SK-MEL-5 (cell line): ENCODE data around the gene NBEA. TPM values are rescaled to one million over a fixed set of nuclear protein-coding genes. Genes with fewer than 3 reads are reported as not detected.
"Not testable (repeated sequence)": the region's sequence is repeated elsewhere in the genome, so short reads cannot be mapped to it uniquely, and the experiment has no call there.

Experiments used
- DNase-seq: peaks from one replicate; pipeline ENCODE4 v3.0.0-alpha.2; 2016; ENCODE audit warnings: low read depth, low spot score
- in situ Hi-C: cut with HindIII; loops from 2 replicates; pipeline ENCODE4 v1.10.0; 2016; ENCODE audit warnings: low sequenced_read_pairs, high pct_unique_total_duplicates, low pct_unique_long_range_greater_than_20kb
- polyA plus RNA-seq, 2 experiments: library from polyadenylated mRNA; depleted of rRNA; stranded (reverse); fragments of >200 nt; gene quantifications; 2 replicates each; pipeline ENCODE4 v1.2.3, GENCODE V29; 2015
- total RNA-seq: library from RNA; depleted of rRNA; stranded (reverse); fragments of >200 nt; shearing (Covaris generic); gene quantifications from 2 replicates; pipeline ENCODE4 v1.2.3, GENCODE V29; 2014; rRNA removed

Gene NBEA
- total RNA-seq, result 7.6 and 7.8 TPM in 2 replicates
- 6.6 and 7.8 TPM in 2 replicates for polyA plus RNA-seq (2015; cell fraction: cytosol; rRNA removed)
- polyA plus RNA-seq (2015; cell fraction: nucleus; rRNA removed), result 5.5 and 6.5 TPM in 2 replicates

- DNase-seq, result peak; percentile 74
- in situ Hi-C loops, result no loop called here
Observed at GRCh38 chr13:34941835-34942731, at the start of gene NBEA. NBEA (plus strand) TSS chr13:34942270; CDS start chr13:34942821, 551 bp downstream.

- no peak for DNase-seq
- in situ Hi-C loops, result no loop called here
Observed at GRCh38 chr13:34894756-34895155, 47.3 kb upstream of the NBEA start.

- in situ Hi-C loops, result no loop called here
- no peak for DNase-seq
Observed at GRCh38 chr13:34897220-34897619, 44.9 kb upstream of the NBEA start.

GRCh38 chr13:34899888-34900287, 42.2 kb upstream of the NBEA start:
- in situ Hi-C loops, result no loop called here
- no peak for DNase-seq

- in situ Hi-C loops, result no loop called here
- no peak for DNase-seq
Observed at GRCh38 chr13:34900288-34900739, 41.8 kb upstream of the NBEA start.

DNA sequence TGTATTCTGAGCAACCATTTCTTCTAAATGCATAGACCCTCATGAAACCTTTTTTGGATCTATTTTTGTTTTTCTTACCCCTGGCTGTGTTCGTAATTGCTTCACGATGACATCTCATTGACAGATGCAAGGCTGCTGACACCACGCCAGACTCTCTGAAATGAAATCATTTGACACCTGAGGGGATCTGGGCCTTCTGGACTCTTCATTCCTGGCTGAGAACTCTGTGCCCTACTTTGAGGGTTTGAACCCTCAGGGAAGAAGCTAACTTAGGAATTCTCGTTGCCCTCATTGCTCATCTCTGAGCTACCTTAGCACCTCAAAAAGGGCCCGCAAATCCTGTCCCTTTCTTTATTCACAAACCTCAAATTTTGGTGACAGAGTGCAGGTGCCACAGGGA, 40.5 kb upstream of the NBEA start:
- no peak for DNase-seq
- in situ Hi-C loops, result no loop called here

- in situ Hi-C loops, result no loop called here
- no peak for DNase-seq
Observed at GRCh38 chr13:34911159-34911558, 30.9 kb upstream of the NBEA start.

- in situ Hi-C loops, result no loop called here
- DNase-seq, result peak; percentile 7
Observed at GRCh38 chr13:34913040-34913439, 29.0 kb upstream of the NBEA start.

DNA sequence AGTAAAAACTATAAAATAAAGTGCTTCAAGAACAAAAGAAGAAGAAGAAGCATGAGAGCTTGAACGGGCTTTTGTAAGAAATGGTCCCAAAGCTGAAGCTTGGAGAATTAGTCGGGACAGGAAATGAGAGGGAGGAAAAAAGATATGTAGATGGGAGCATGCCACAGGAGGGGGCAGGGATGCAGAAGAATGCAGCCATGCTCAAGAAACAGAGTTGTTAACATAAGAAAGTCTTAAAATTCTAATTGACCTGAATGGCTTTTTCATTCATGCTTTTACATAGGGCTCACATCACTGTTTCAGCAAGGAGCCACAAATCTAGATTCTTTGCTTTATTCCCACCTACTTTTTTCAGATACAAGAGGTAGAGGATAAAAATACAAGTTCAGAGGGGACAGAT, 27.7 kb upstream of the NBEA start:
- no peak for DNase-seq
- in situ Hi-C loops, result no loop called here

- DNase-seq, result peak; percentile 50
Observed at GRCh38 chr13:34926508-34926907, 15.6 kb upstream of the NBEA start.

DNA sequence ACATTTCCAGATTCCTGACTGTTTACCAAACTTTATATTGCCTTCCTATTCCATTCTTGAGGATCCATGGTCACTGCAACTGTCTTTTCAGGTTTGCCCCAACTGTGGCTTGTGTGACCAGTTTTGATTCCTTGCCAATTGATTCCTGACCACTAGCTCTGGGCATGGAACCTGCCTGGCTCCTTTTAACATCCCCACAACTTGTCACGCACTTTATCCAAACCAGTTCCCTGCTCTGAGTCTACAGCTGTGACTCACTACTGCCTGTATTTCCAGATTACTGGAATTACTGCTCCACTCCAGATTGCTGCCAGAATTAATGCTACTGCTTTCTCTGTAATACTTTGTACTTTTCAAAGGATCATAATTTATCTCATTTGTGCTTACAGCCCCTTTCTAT, 13.4 kb upstream of the NBEA start:
- DNase-seq, in situ Hi-C loops: not testable (repeated sequence)

More at GRCh38 chr13:34926508-34926907, 15.6 kb upstream of the NBEA start:
- in situ Hi-C loops, result no loop called here

- in situ Hi-C loops, result no loop called here
- peak; percentile 45 for DNase-seq
Observed at GRCh38 chr13:34931572-34931971, 10.5 kb upstream of the NBEA start.

DNA sequence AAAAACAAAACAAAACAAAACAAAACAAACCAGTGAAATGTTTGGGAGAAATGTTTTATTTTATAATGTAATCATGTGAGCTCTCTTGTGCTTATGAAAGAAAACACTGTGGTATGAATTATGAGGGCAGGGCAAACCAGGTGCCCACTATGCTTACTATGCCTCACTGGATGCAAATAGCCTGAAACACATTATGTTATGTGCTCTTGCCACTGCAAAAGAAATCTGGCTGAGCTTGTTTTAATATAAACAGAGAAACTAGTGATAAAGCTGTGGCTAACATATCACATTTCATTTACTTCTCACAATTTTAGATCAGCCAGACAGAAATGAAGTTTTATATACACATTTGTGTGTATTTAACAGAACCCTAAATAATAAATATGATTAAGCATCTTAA, 8.7 kb upstream of the NBEA start:
- DNase-seq, result no peak
- in situ Hi-C loops, result no loop called here

DNA sequence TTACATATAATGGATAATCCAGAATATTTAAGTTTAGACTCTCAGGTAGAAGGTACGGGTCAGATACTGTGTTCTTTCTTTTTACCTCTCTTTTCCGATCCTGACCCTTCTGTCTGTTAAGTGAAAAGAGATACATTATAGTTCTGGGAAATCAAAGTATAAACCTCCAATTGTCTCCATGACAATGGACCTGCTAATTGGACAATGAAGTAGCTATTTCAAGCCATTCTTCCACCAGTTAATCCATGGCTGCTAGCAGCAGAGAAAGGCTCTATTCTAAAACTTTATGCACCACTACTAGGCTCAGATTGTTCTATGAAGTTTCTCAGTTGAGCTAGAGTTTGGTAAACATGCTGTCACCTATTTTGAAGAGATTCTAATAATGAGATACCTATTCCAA, 8.3 kb upstream of the NBEA start:
- in situ Hi-C loops, result no loop called here
- no peak for DNase-seq

- no peak for DNase-seq
- in situ Hi-C loops, result no loop called here
Observed at GRCh38 chr13:34935841-34936240, 6.2 kb upstream of the NBEA start.

GRCh38 chr13:34939771-34940170, 2.3 kb upstream of the NBEA start:
- in situ Hi-C loops, result no loop called here
- DNase-seq, result no peak

DNA sequence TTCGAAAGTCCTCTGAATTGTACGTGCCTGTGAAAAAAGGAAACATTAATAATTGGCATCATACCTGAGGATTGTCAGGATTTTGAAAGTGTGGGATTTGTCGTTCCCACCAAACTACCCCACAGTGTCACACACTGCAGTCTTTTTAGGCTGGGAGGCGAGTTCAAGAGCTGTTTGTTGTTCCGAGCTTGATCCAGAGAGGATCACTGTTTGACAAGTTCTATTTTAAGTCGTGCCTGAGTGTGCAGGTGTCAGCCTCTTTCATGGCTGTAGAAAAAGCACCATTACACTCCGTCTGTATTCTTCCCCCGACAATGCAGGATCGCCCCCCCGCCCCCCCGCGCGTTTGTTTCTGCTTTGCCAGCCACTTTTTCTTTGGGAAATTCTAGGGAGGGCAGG, 635 bp upstream of the NBEA start:
- no peak for DNase-seq
- in situ Hi-C loops, result no loop called here

GRCh38 chr13:34942732-34943435, 814 bp downstream of the NBEA start:
- DNase-seq, result no peak
- in situ Hi-C loops, result no loop called here
